GM19025 (cell line): ENCODE data around the gene SLC22A17.
"Not testable (repeated sequence)": the region's sequence is repeated elsewhere in the genome, so short reads cannot be mapped to it uniquely, and the experiment has no call there.

ENCODE experiments used
- ATAC-seq: cut with Tn5 transposase; IDR thresholded peaks from one replicate; pipeline ENCODE4 v1.9.1; 2021; ENCODE audit warnings: mild to moderate bottlenecking, low read depth, moderate library complexity; ENCODE audit not compliant: unreplicated experiment

The SLC22A17 gene

GRCh38 chr14:23347406-23348296, 5.0 kb downstream of the SLC22A17 start:
- no peak for ATAC-seq

- ATAC-seq: no peak
These were observed 5.8 kb downstream of the SLC22A17 start for GRCh38 chr14:23346693-23347405.

GRCh38 chr14:23345987-23346692, 6.5 kb downstream of the SLC22A17 start:
- no peak for ATAC-seq

GRCh38 chr14:23344481-23344880, 8.2 kb downstream of the SLC22A17 start:
- ATAC-seq: no peak

- ATAC-seq: no peak
These were observed 13.0 kb downstream of the SLC22A17 start for GRCh38 chr14:23339506-23340268.

- ATAC-seq: no peak
These were observed 17.1 kb downstream of the SLC22A17 start for GRCh38 chr14:23335623-23336022.

GRCh38 chr14:23327947-23328744, 24.5 kb downstream of the SLC22A17 start:
- ATAC-seq: no peak

GRCh38 chr14:23326491-23327332, 26.0 kb downstream of the SLC22A17 start:
- no peak for ATAC-seq

- ATAC-seq: not testable (repeated sequence)
These were observed 26.9 kb downstream of the SLC22A17 start for GRCh38 chr14:23325746-23326145.

- no peak for ATAC-seq
These were observed 27.7 kb downstream of the SLC22A17 start for GRCh38 chr14:23324993-23325392.

GRCh38 chr14:23324455-23324846, 28.2 kb downstream of the SLC22A17 start:
- no peak for ATAC-seq

GRCh38 chr14:23323838-23324454, 28.7 kb downstream of the SLC22A17 start:
- no peak for ATAC-seq

- no peak for ATAC-seq
These were observed 29.8 kb downstream of the SLC22A17 start for GRCh38 chr14:23322568-23323517.

- ATAC-seq: peak; percentile 2
These were observed 30.8 kb downstream of the SLC22A17 start for GRCh38 chr14:23321572-23322547.

- ATAC-seq: peak; percentile 86
These were observed 31.8 kb downstream of the SLC22A17 start, which contains the start of gene PABPN1 for GRCh38 chr14:23320584-23321571. PABPN1 (plus strand) TSS chr14:23321457; CDS start chr14:23321470, 13 bp downstream.
